Measurements from ENCODE around the gene BCAS3.
A peak's percentile ranks its signal among the peaks of the same experiment; 100 is the strongest.

The BCAS3 gene

GRCh38 chr17:60741031-60741430, 63.4 kb downstream of the BCAS3 start:
- no peak for ATAC-seq
- TF ChIP-seq ZNF70 (CRISPR knock-in tag; IDR thresholded peaks at IDR 0.05) (no peak), GLIS3 (CRISPR knock-in tag; IDR thresholded peaks at IDR 0.05) (no peak), PPARA (CRISPR knock-in tag; IDR thresholded peaks at IDR 0.05; ENCODE audit: borderline replicate concordance) (no peak)

GRCh38 chr17:60743282-60743681, 65.6 kb downstream of the BCAS3 start:
- no peak for ATAC-seq

GRCh38 chr17:60743799-60744198, 66.1 kb downstream of the BCAS3 start:
- peak; percentile 82 for ATAC-seq
- no peak for TF ChIP-seq TSHZ2 (CRISPR knock-in tag; IDR thresholded peaks at IDR 0.05)
- TF ChIP-seq TCF4 (CRISPR knock-in tag; IDR thresholded peaks at IDR 0.05; ENCODE audit: borderline replicate concordance) = no peak
- no peak for TF ChIP-seq BACH2 (CRISPR knock-in tag; IDR thresholded peaks at IDR 0.05; ENCODE audit: borderline replicate concordance)
- TF ChIP-seq POU6F1 (CRISPR knock-in tag; IDR thresholded peaks at IDR 0.05; ENCODE audit: borderline replicate concordance, low read depth) = no peak
- TF ChIP-seq TOX (CRISPR knock-in tag; IDR thresholded peaks at IDR 0.05; ENCODE audit: borderline replicate concordance) = no peak; the same call in 1 of the 2 replicates
- TF ChIP-seq ZC3H10 (CRISPR knock-in tag; IDR thresholded peaks at IDR 0.05) = no peak
- no peak for TF ChIP-seq ESRRG (CRISPR knock-in tag; IDR thresholded peaks at IDR 0.05)
- no peak for TF ChIP-seq ZNF565 (CRISPR knock-in tag; conservative IDR thresholded peaks at IDR 0.05; ENCODE audit: low read depth)
- TF ChIP-seq GLIS3 (CRISPR knock-in tag; IDR thresholded peaks at IDR 0.05) = no peak
- no peak for TF ChIP-seq CREB5 (CRISPR knock-in tag; IDR thresholded peaks at IDR 0.05; ENCODE audit: low read depth)
- no peak for TF ChIP-seq ZNF70 (CRISPR knock-in tag; IDR thresholded peaks at IDR 0.05)
- no peak for TF ChIP-seq ISL1 (CRISPR knock-in tag; IDR thresholded peaks at IDR 0.05)
- no peak for TF ChIP-seq ZFP3 (CRISPR knock-in tag; IDR thresholded peaks at IDR 0.05)
- TF ChIP-seq ARNTL (CRISPR knock-in tag; IDR thresholded peaks at IDR 0.05; ENCODE audit: borderline replicate concordance, low read depth) = no peak
- TF ChIP-seq PATZ1 (CRISPR knock-in tag; IDR thresholded peaks at IDR 0.05; ENCODE audit: borderline replicate concordance) = no peak
- TF ChIP-seq ZNF8 (CRISPR knock-in tag; IDR thresholded peaks at IDR 0.05) = no peak

More at GRCh38 chr17:60743282-60743681, 65.6 kb downstream of the BCAS3 start:
- TF ChIP-seq ZFP30 (CRISPR knock-in tag; IDR thresholded peaks at IDR 0.05) (no peak), ZNF70 (CRISPR knock-in tag; IDR thresholded peaks at IDR 0.05) (no peak), ZNF8 (CRISPR knock-in tag; IDR thresholded peaks at IDR 0.05) (no peak), TSHZ2 (CRISPR knock-in tag; IDR thresholded peaks at IDR 0.05) (no peak), CSDC2 (CRISPR knock-in tag; IDR thresholded peaks at IDR 0.05) (no peak), TOX (CRISPR knock-in tag; IDR thresholded peaks at IDR 0.05; ENCODE audit: borderline replicate concordance) (no peak), SNAI2 (CRISPR knock-in tag; IDR thresholded peaks at IDR 0.05) (no peak), ZC3H10 (CRISPR knock-in tag; IDR thresholded peaks at IDR 0.05) (no peak), ZNF565 (CRISPR knock-in tag; conservative IDR thresholded peaks at IDR 0.05; ENCODE audit: low read depth) (no peak), GLIS3 (CRISPR knock-in tag; IDR thresholded peaks at IDR 0.05) (no peak), PATZ1 (CRISPR knock-in tag; IDR thresholded peaks at IDR 0.05; ENCODE audit: borderline replicate concordance) (no peak), ISL1 (CRISPR knock-in tag; IDR thresholded peaks at IDR 0.05) (no peak)
